ENCODE results near the gene NR2E1. TPM values are rescaled to one million over a fixed set of nuclear protein-coding genes. Genes with fewer than 3 reads are reported as not detected.

The NR2E1 gene
- total and polyA plus RNA-seq, 2 of the 4 experiments (the other 2 are of a cell fraction), result not detected

GRCh38 chr6:108210556-108210955, 44.7 kb downstream of the NR2E1 start:
- CTCF ChIA-PET, result interaction anchor here (0.5 kb wide), 1 partner anchor 979 kb away, joined by 3 read pairs; no protein-coding TSS in a partner anchor
- in situ Hi-C loops (cut with MboI; ENCODE audit: low sequenced_read_pairs), result no loop called here

More at GRCh38 chr6:108210556-108210955, 44.7 kb downstream of the NR2E1 start:
- intact Hi-C loops (cut with micrococcal nuclease) (no loop called here), dilution Hi-C loops (cut with HindIII; ENCODE audit: low sequenced_read_pairs, unreplicated experiment) (no loop called here)
- Histone ChIP-seq H2BK120ac (ENCODE audit: low read depth, low read length) (no peak overlapping the region), H3K36me3 (ENCODE audit: control insufficient read depth, insufficient read depth, low read length) (peaks cover 14% of the 10 kb centered on the region), H3K9me1 (ENCODE audit: insufficient read depth, low read length) (no peaks in the 10 kb centered on the region), H3K4me2 (ENCODE audit: low read depth, low read length) (no peak overlapping the region), H3K27ac (ENCODE audit: insufficient read depth, low read length) (no peak overlapping the region), H4K8ac (ENCODE audit: low read depth in 2 of 2, low read length in 2 of 2) (no peak overlapping the region), H4K5ac (ENCODE audit: low read depth, low read length) (no peak overlapping the region), H3K4me3 (ENCODE audit: insufficient read depth, low read depth, low read length) (no peak overlapping the region), H2AK9ac (replicated peaks; ENCODE audit: low read depth, low read length, poor library complexity) (no peak overlapping the region), H3K56ac (ENCODE audit: extremely low read depth, insufficient read depth, low read length) (no peak overlapping the region), H3K79me1 (ENCODE audit: low read depth in 1 of 2, low read length in 2 of 2) (0 out of 4 replicates have a peak, but pooled peaks cover 4 to 5% of the 10 kb centered on the region in 2 experiments), H2AK5ac (ENCODE audit: low read depth, low read length) (no peak overlapping the region), H2BK20ac (ENCODE audit: low read depth, low read length) (no peak overlapping the region), H2BK15ac (ENCODE audit: low read depth, low read length) (no peak overlapping the region), H3K14ac (replicated peaks; ENCODE audit: low read depth, low read length) (no peak overlapping the region), H3K9me3 (ENCODE audit: control insufficient read depth, insufficient read depth, low read length) (no peaks in the 10 kb centered on the region), H3K4ac (ENCODE audit: low read depth, low read length) (no peak overlapping the region), H3K27me3 (ENCODE audit: control insufficient read depth, insufficient read depth, low read length) (no peaks in the 10 kb centered on the region), H3K4me1 (ENCODE audit: control insufficient read depth, insufficient read depth, low read length) (no peaks in the 10 kb centered on the region), H4K20me1 (ENCODE audit: insufficient read depth, low read length) (no peaks in the 10 kb centered on the region), H3K18ac (ENCODE audit: low read depth, low read length) (no peak overlapping the region), H2BK5ac (ENCODE audit: low read depth, low read length, poor library complexity, severe bottlenecking) (no peak overlapping the region), H3K23ac (ENCODE audit: low read depth, low read length) (no peak overlapping the region), H2AFZ (replicated peaks; ENCODE audit: low read length, poor library complexity) (no peak overlapping the region), H4K91ac (ENCODE audit: insufficient read depth, low read depth, low read length) (no peak overlapping the region), H3K9ac (ENCODE audit: low read depth, low read length) (no peak overlapping the region)
- no peak for DNase-seq
- TF ChIP-seq, protein P1, sequence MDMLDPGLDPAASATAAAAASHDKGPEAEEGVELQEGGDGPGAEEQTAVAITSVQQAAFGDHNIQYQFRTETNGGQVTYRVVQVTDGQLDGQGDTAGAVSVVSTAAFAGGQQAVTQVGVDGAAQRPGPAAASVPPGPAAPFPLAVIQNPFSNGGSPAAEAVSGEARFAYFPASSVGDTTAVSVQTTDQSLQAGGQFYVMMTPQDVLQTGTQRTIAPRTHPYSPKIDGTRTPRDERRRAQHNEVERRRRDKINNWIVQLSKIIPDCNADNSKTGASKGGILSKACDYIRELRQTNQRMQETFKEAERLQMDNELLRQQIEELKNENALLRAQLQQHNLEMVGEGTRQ (IDR thresholded peaks at IDR 0.05; ENCODE audit: low read depth, low read length), result no peak
- TF ChIP-seq MAFK (IDR thresholded peaks at IDR 0.05; ENCODE audit: low read depth, low read length) (no peak), RCOR1 (IDR thresholded peaks at IDR 0.05; ENCODE audit: insufficient replicate concordance, low read length) (no peak), BHLHE40 (IDR thresholded peaks at IDR 0.05; ENCODE audit: low read depth, low read length) (no peak), SMC3 (IDR thresholded peaks at IDR 0.05; ENCODE audit: low read depth, low read length) (no peak), RFX5 (IDR thresholded peaks at IDR 0.05; ENCODE audit: low read depth, low read length) (no peak), POLR2A (IDR thresholded peaks at IDR 0.05; ENCODE audit: low read depth, low read length) (no peak), CEBPB (IDR thresholded peaks at IDR 0.05; ENCODE audit: low read depth, low read length) (no peak), ELK1 (IDR thresholded peaks at IDR 0.05; ENCODE audit: borderline replicate concordance, low read depth, low read length) (no peak), RAD21 (IDR thresholded peaks at IDR 0.05; ENCODE audit: low read length) (no peak), FOS (IDR thresholded peaks at IDR 0.05; ENCODE audit: low read depth, low read length) (no peak), CHD1 (IDR thresholded peaks at IDR 0.05; ENCODE audit: low read depth, low read length) (no peak), NFE2L2 (IDR thresholded peaks at IDR 0.05; ENCODE audit: low read depth, low read length) (no peak), MXI1 (IDR thresholded peaks at IDR 0.05; ENCODE audit: borderline replicate concordance, low read depth, low read length) (no peak)
- TF ChIP-seq, protein P2, sequence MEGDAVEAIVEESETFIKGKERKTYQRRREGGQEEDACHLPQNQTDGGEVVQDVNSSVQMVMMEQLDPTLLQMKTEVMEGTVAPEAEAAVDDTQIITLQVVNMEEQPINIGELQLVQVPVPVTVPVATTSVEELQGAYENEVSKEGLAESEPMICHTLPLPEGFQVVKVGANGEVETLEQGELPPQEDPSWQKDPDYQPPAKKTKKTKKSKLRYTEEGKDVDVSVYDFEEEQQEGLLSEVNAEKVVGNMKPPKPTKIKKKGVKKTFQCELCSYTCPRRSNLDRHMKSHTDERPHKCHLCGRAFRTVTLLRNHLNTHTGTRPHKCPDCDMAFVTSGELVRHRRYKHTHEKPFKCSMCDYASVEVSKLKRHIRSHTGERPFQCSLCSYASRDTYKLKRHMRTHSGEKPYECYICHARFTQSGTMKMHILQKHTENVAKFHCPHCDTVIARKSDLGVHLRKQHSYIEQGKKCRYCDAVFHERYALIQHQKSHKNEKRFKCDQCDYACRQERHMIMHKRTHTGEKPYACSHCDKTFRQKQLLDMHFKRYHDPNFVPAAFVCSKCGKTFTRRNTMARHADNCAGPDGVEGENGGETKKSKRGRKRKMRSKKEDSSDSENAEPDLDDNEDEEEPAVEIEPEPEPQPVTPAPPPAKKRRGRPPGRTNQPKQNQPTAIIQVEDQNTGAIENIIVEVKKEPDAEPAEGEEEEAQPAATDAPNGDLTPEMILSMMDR (conservative IDR thresholded peaks at IDR 0.05; ENCODE audit: low read depth, low read length), result no peak
- BruUV-seq (replicated peaks), result no TSS peak
- no CpG with 5 or more reads among the region's 2 CpGs for WGBS, 2 experiments (ENCODE audit: extremely low coverage in 2 of 2, insufficient read length in 1 of 2)
- POLR2A ChIA-PET (ENCODE audit: unreplicated experiment), result no interaction called here
- no peak for ATAC-seq (ENCODE audit: low read depth)

Measured in IMR-90 (cell line).